NT2/D1 (cell line): ENCODE results near the gene AKAP13.

ENCODE experiments used
- YY1 ChIP-seq: IDR thresholded peaks from 2 replicates; pipeline ENCODE4 v1.6.1; 2011; ENCODE audit not compliant: insufficient read length, insufficient read depth
- ZNF274 ChIP-seq: IDR thresholded peaks from 2 replicates; pipeline ENCODE4 v1.6.1; 2011; ENCODE audit warnings: mild to moderate bottlenecking, low read depth, low read length

DNA sequence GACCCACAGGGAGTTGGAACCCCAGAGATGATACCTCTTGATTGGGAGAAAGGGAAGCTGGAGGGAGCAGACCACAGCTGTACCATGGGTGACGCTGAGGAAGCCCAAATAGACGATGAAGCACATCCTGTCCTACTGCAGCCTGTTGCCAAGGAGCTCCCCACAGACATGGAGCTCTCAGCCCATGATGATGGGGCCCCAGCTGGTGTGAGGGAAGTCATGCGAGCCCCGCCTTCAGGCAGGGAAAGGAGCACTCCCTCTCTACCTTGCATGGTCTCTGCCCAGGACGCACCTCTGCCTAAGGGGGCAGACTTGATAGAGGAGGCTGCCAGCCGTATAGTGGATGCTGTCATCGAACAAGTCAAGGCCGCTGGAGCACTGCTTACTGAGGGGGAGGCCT lies 201.1 kb downstream of the AKAP13 start:
- TF ChIP-seq ZNF274: no peak
- TF ChIP-seq YY1: no peak
